B cell (primary cell): ENCODE results near the gene COL5A2. TPM values are rescaled to one million over a fixed set of nuclear protein-coding genes. Genes with fewer than 3 reads are reported as not detected.

Source experiments
- ATAC-seq: fragments of 200-7000 bp; cut with Tn5 transposase; one replicate; pipeline ENCODE4 v1.10.0; 2021; ENCODE audit warnings: low read depth, mild to moderate bottlenecking, moderate number of reproducible peaks, moderate library complexity
- CTCF ChIA-PET: fragments of 350-600 bp; sonication (Branson Sonifier 250); formaldehyde crosslinking; loops from one replicate; lab custom pipeline; 2021; ENCODE audit warnings: antibody characterized with exemption, inconsistent platforms; lab: Charles Lee
- POLR2A ChIA-PET: fragments of 350-600 bp; sonication (Branson Sonifier 250); formaldehyde crosslinking; loops from one replicate; lab custom pipeline; 2021; ENCODE audit warnings: antibody characterized with exemption; lab: Charles Lee
- DNase-seq: peaks from one replicate; pipeline ENCODE4 v3.0.0; 2013
- H2AFZ ChIP-seq: 2 replicates; pipeline ENCODE4 v1.6.1; 2012; ENCODE audit warnings: mild to moderate bottlenecking, low read depth, low read length; ENCODE audit not compliant: insufficient read depth, poor library complexity, severe bottlenecking
- H3K27ac ChIP-seq, 2 donors: 1 replicate in 1 of 2; 2 replicates in 1 of 2; pipeline ENCODE4 v1.5.1; 2012 to 2013; ENCODE audit warnings: low read length in 2 of 2, mild to moderate bottlenecking in 2 of 2, moderate library complexity in 1 of 2
- H3K27me3 ChIP-seq, 4 experiments: fragments of 200-600 bp in 1 of 4; sonication (generic) in 1 of 4; replicated peaks in 1 of 4; 1 replicate in 2 of 4; 2 replicates in 2 of 4; pipeline versions ENCODE4 v1.6.1 to v1.7.0; 2013 to 2016; ENCODE audit warnings: low read length in 3 of 4, mild to moderate bottlenecking in 2 of 4, mixed read lengths in 1 of 4, moderate library complexity in 1 of 4; ENCODE audit not compliant: insufficient read depth in 4 of 4, control insufficient read depth in 3 of 4; ENCODE audit errors: control extremely low read depth in 1 of 4
- H3K36me3 ChIP-seq, 2 experiments: replicated peaks in 1 of 2; 1 replicate in 1 of 2; 2 replicates in 1 of 2; pipeline versions ENCODE4 v1.6.1 to v1.7.1; 2013; ENCODE audit warnings: low read length in 1 of 2; ENCODE audit not compliant: insufficient read depth in 2 of 2, control insufficient read depth in 1 of 2; ENCODE audit errors: control extremely low read depth in 1 of 2, extremely low read depth in 1 of 2
- H3K4me1 ChIP-seq, 2 donors: fragments of 200-600 bp in 1 of 2; sonication (generic) in 1 of 2; 1 replicate in 1 of 2; 2 replicates in 1 of 2; pipeline versions ENCODE4 v1.5.1 to v1.6.1; 2013 to 2017; ENCODE audit warnings: low read length in 2 of 2; ENCODE audit not compliant: control insufficient read depth in 2 of 2, insufficient read depth in 2 of 2
- H3K4me2 ChIP-seq: replicated peaks from 2 replicates; pipeline ENCODE3; 2012; ENCODE audit warnings: mild to moderate bottlenecking, low read depth, low read length; ENCODE audit not compliant: poor library complexity, severe bottlenecking
- H3K4me3 ChIP-seq, 5 experiments: fragments of 200-600 bp in 1 of 5; sonication (generic) in 1 of 5; 1 replicate in 3 of 5; 2 replicates in 2 of 5; pipeline versions ENCODE4 v1.5.1 to v1.7.0; 2011 to 2016; ENCODE audit warnings: low read length in 4 of 5, mild to moderate bottlenecking in 4 of 5, low read depth in 2 of 5, control low read depth in 1 of 5, moderate library complexity in 1 of 5; ENCODE audit not compliant: insufficient read depth in 1 of 5; ENCODE audit errors: control extremely low read depth in 1 of 5, extremely low read depth in 1 of 5
- H3K79me2 ChIP-seq: fragments of 200-600 bp; sonication (generic); one replicate; pipeline ENCODE4 v1.6.0; 2016; ENCODE audit warnings: low read length; ENCODE audit not compliant: control insufficient read depth, insufficient read depth
- H3K9ac ChIP-seq: fragments of 200-600 bp; sonication (generic); 2 replicates; pipeline ENCODE4 v1.6.1; 2017; ENCODE audit warnings: mild to moderate bottlenecking, low read length, moderate library complexity
- H3K9me3 ChIP-seq, 3 donors: one replicate each; pipeline versions ENCODE4 v1.6.1 to v1.7.1; 2013; ENCODE audit warnings: low read length in 2 of 3; ENCODE audit not compliant: control insufficient read depth in 2 of 3, insufficient read depth in 1 of 3; ENCODE audit errors: control extremely low read depth in 1 of 3
- H4K20me1 ChIP-seq: 2 replicates; pipeline ENCODE4 v1.6.0; 2012; ENCODE audit warnings: mild to moderate bottlenecking, low read length; ENCODE audit not compliant: insufficient read depth, control insufficient read depth, poor library complexity, severe bottlenecking
- H3K27ac Mint-ChIP-seq: one replicate; pipeline ENCODE4 v1.8.0; 2021; ENCODE audit warnings: mixed read lengths
- H3K27me3 Mint-ChIP-seq: one replicate; pipeline ENCODE4 v1.8.0; 2021; ENCODE audit warnings: mixed read lengths
- H3K4me1 Mint-ChIP-seq: one replicate; pipeline ENCODE4 v1.8.0; 2021; ENCODE audit warnings: mixed read lengths
- H3K4me3 Mint-ChIP-seq: one replicate; pipeline ENCODE4 v1.8.0; 2021; ENCODE audit warnings: mixed read lengths
- H3K9me3 Mint-ChIP-seq: one replicate; pipeline ENCODE4 v1.8.0; 2022; ENCODE audit warnings: mixed read lengths; ENCODE audit not compliant: insufficient read depth
- CTCF ChIP-seq: fragments of 200-600 bp; IDR thresholded peaks from one replicate; pipeline ENCODE4 v1.8.0; 2022; ENCODE audit warnings: antibody characterized with exemption, mild to moderate bottlenecking
- EZH2 ChIP-seq: IDR thresholded peaks from 2 replicates; pipeline ENCODE4 v1.6.1; 2012; ENCODE audit warnings: borderline replicate concordance, low read depth, mild to moderate bottlenecking, moderate library complexity, low read length; ENCODE audit not compliant: insufficient read depth, poor library complexity, severe bottlenecking
- WGBS: methylation state at CpG from one replicate; pipeline ENCODE4 v1.1.5; 2013; ENCODE audit warnings: missing lambda C conversion rate; ENCODE audit not compliant: insufficient coverage; 5-methylcytosine and 5-hydroxymethylcytosine counted together
- intact Hi-C: fragments of 100-400 bp; cut with micrococcal nuclease; formaldehyde crosslinking; loops from one replicate; pipeline ENCODE4 v1.10.0; 2022
- polyA plus RNA-seq: library from polyadenylated mRNA; depleted of rRNA; stranded (reverse); fragments of >200 nt; gene quantifications from 2 replicates; pipeline ENCODE4 v1.2.3, GENCODE V29; 2012
- total RNA-seq, 2 donors: library from RNA; stranded (reverse); fragments of 120-200 nt in 1 of 2; gene quantifications; 1 replicate in 1 of 2; 2 replicates in 1 of 2; pipeline versions ENCODE4 v1.2.3 to v1.2.4, GENCODE V29; 2013 to 2022

COL5A2 gene
- total and polyA plus RNA-seq, 2 donors (not counting 1 experiment from before 2014, with no cell fraction given): 0.44 to 0.45 TPM

- ATAC-seq (no peak), DNase-seq (no peak)
- H3K4me2 ChIP-seq: no peak overlapping the region
- CTCF ChIA-PET: no interaction called here
- H3K27ac ChIP-seq: no peak overlapping the region
- H3K4me1 ChIP-seq: no peaks in the 10 kb centered on the region
- Mint-ChIP-seq H3K4me1 (no peaks in the 10 kb centered on the region), H3K9me3 (no peaks in the 10 kb centered on the region), H3K27me3 (no peaks in the 10 kb centered on the region), H3K27ac (no peak overlapping the region), H3K4me3 (no peak overlapping the region)
- no peak overlapping the region for H2AFZ ChIP-seq
- H3K9ac ChIP-seq: no peak overlapping the region
- no peaks in the 10 kb centered on the region for H3K36me3 ChIP-seq
- intact Hi-C loops: no loop called here
- POLR2A ChIA-PET: no interaction called here
- no peak for TF ChIP-seq EZH2
- no peak for TF ChIP-seq CTCF
- H3K4me3 ChIP-seq: no peak overlapping the region
- H4K20me1 ChIP-seq: no peaks in the 10 kb centered on the region
- H3K27me3 ChIP-seq: no peaks in the 10 kb centered on the region
- WGBS: no CpG with 5 or more reads among the region's 4 CpGs
- no peaks in the 10 kb centered on the region for H3K9me3 ChIP-seq
- no peaks in the 10 kb centered on the region for H3K79me2 ChIP-seq
These were observed 192.7 kb downstream of the COL5A2 start for GRCh38 chr2:188986839-188987238.

- DNase-seq (no peak), ATAC-seq (no peak)
- no peaks in the 10 kb centered on the region for H3K4me1 Mint-ChIP-seq
- no peaks in the 10 kb centered on the region for H3K27me3 Mint-ChIP-seq
- no peak overlapping the region for H3K27ac ChIP-seq
- H2AFZ ChIP-seq: no peak overlapping the region
- TF ChIP-seq EZH2: no peak
- TF ChIP-seq CTCF: no peak
- no peak overlapping the region for H3K4me3 ChIP-seq
- CTCF ChIA-PET: no interaction called here
- no peak overlapping the region for H3K4me2 ChIP-seq
- intact Hi-C loops: no loop called here
- no peaks in the 10 kb centered on the region for H3K27me3 ChIP-seq
- no peaks in the 10 kb centered on the region for H3K79me2 ChIP-seq
- H3K4me3 Mint-ChIP-seq: no peak overlapping the region
- no peaks in the 10 kb centered on the region for H3K36me3 ChIP-seq
- H3K9me3 Mint-ChIP-seq: no peaks in the 10 kb centered on the region
- H3K4me1 ChIP-seq: no peaks in the 10 kb centered on the region
- no peaks in the 10 kb centered on the region for H3K9me3 ChIP-seq
- no peak overlapping the region for H3K27ac Mint-ChIP-seq
- no peaks in the 10 kb centered on the region for H4K20me1 ChIP-seq
- POLR2A ChIA-PET: no interaction called here
- no peak overlapping the region for H3K9ac ChIP-seq
- WGBS: no CpG with 5 or more reads among the region's 5 CpGs
These were observed 194.9 kb downstream of the COL5A2 start for GRCh38 chr2:188984680-188985079.
